Epithelial cell of proximal tubule (primary cell): ENCODE data around the gene SMU1. TPM values are rescaled to one million over a fixed set of nuclear protein-coding genes. Genes with fewer than 3 reads are reported as not detected.
A peak's percentile ranks its signal among the peaks of the same experiment; 100 is the strongest.

Experiments
- DNase-seq: peaks from one replicate; pipeline ENCODE4 v3.0.0-alpha.2; 2011; ENCODE audit warnings: low read depth
- H3K4me3 ChIP-seq: 2 replicates; pipeline ENCODE4 v1.5.1; 2011; ENCODE audit warnings: low read depth, mild to moderate bottlenecking, low read length
- total RNA-seq: library from RNA; depleted of rRNA; stranded (reverse); fragments of >200 nt; gene quantifications from 2 replicates; pipeline ENCODE4 v1.2.3, GENCODE V29; 2015
- TF ChIP-seq, protein P1 (sequence below): conservative IDR thresholded peaks from 2 replicates; pipeline ENCODE4 v1.5.1; 2012; ENCODE audit warnings: low read depth, mild to moderate bottlenecking, low read length

SMU1 gene
- total RNA-seq, 1 donor from 2014 or later = 14.4 TPM

GRCh38 chr9:33048054-33048465 is 28.4 kb downstream of the SMU1 start:
- H3K4me3 ChIP-seq = no peak overlapping the region
- TF ChIP-seq, protein P1, sequence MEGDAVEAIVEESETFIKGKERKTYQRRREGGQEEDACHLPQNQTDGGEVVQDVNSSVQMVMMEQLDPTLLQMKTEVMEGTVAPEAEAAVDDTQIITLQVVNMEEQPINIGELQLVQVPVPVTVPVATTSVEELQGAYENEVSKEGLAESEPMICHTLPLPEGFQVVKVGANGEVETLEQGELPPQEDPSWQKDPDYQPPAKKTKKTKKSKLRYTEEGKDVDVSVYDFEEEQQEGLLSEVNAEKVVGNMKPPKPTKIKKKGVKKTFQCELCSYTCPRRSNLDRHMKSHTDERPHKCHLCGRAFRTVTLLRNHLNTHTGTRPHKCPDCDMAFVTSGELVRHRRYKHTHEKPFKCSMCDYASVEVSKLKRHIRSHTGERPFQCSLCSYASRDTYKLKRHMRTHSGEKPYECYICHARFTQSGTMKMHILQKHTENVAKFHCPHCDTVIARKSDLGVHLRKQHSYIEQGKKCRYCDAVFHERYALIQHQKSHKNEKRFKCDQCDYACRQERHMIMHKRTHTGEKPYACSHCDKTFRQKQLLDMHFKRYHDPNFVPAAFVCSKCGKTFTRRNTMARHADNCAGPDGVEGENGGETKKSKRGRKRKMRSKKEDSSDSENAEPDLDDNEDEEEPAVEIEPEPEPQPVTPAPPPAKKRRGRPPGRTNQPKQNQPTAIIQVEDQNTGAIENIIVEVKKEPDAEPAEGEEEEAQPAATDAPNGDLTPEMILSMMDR = no peak
- DNase-seq = no peak

- no peak overlapping the region for H3K4me3 ChIP-seq
- TF ChIP-seq, protein P1 = no peak
- no peak for DNase-seq
These were observed 30.4 kb downstream of the SMU1 start for GRCh38 chr9:33046061-33046460.

- peak overlapping the region; percentile 69 for H3K4me3 ChIP-seq
- TF ChIP-seq, protein P1 = peak; percentile 57
- DNase-seq = no peak
These were observed 31.7 kb downstream of the SMU1 start for GRCh38 chr9:33044677-33045282.

DNA sequence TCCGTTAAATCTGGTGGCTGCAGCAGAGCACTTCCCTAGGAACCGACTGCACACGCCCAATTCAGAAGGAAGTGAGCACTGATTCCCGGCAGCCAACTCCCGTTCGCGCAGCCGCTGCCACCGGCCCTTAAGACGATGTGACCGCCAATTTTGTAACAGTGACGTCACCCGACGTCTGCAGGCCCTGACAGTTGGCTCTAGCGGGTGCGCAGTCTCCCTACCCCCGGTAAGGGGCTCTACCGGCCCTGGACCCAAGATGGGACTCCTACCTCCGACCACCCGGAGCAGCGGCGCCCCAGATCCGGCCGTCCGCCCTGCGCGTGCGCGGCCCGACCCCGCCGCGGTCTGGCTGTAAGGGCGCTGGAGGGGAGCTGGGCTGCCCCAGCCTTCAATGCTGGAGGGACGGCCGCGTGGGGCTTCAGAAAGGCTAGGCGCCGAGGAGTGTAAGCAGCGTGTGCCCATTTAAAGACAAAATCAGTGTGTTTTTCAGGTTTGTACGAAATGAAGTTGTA is 32.3 kb downstream of the SMU1 start:
- no peak for DNase-seq
- TF ChIP-seq, protein P1 = no peak
- H3K4me3 ChIP-seq = peak overlapping the region; percentile 69

DNA sequence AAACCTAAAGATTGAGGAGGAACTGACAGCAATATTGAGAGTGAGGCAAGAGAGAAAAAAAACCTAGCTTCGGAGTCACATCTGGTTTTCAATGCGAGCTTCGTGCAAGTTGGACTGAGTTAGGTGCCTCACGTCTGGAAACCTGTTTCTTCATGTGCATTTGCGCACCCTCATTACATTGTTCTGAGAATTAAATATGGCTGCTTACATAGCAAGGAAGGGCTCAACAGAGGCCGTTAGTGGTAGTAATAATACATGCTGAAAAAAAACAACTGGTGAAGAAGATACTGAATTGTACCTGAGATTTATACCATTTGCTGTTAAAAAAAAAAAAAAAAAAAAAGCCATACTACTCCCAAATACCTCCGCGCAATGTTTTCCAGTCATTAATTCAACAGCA is 32.8 kb downstream of the SMU1 start:
- H3K4me3 ChIP-seq = peak overlapping the region; percentile 69
- TF ChIP-seq, protein P1 = no peak
- DNase-seq = no peak

GRCh38 chr9:33042473-33042872 is 34.0 kb downstream of the SMU1 start:
- peak overlapping the region; percentile 25 for H3K4me3 ChIP-seq
- DNase-seq = no peak
- TF ChIP-seq, protein P1 = no peak
